H1 (cell line): ENCODE data around the gene SERINC5. TPM values are rescaled to one million over a fixed set of nuclear protein-coding genes. Genes with fewer than 3 reads are reported as not detected.

Source experiments
- CTCF ChIA-PET: fragments of 300-600 bp; sonication (Branson Sonifier 250); formaldehyde crosslinking; loops from one replicate; lab custom pipeline; 2021; ENCODE audit not compliant: partially characterized antibody; lab: Charles Lee
- POLR2A ChIA-PET: fragments of 300-600 bp; sonication (Branson Sonifier 250); formaldehyde crosslinking; loops from one replicate; lab custom pipeline; 2021; ENCODE audit warnings: inconsistent platforms; ENCODE audit not compliant: partially characterized antibody; lab: Charles Lee
- DNase-seq, 2 experiments: peaks; one replicate each; pipeline versions ENCODE4 v3.0.0 to v3.0.0-alpha.2; 2010 to 2022; ENCODE audit warnings: low spot score in 2 of 2, low read depth in 1 of 2, mixed read lengths in 1 of 2
- FAIRE-seq: peaks from 2 replicates; lab custom pipeline; 2011; peaks lifted over from hg19 to GRCh38; lab: Jason Lieb, UNC
- H2AFZ ChIP-seq: 2 replicates; pipeline ENCODE4 v1.8.1; 2012; ENCODE audit warnings: low read length, inconsistent platforms
- H2AK5ac ChIP-seq: 2 replicates; pipeline ENCODE4 v1.6.1; 2013; ENCODE audit warnings: low read depth, low read length
- H2BK120ac ChIP-seq: replicated peaks from 2 replicates; pipeline ENCODE3; 2013; ENCODE audit warnings: low read depth, low read length, inconsistent platforms
- H2BK12ac ChIP-seq: 2 replicates; pipeline ENCODE4 v1.6.1; 2013; ENCODE audit warnings: low read depth, low read length
- H2BK15ac ChIP-seq: 2 replicates; pipeline ENCODE4 v1.6.1; 2013; ENCODE audit warnings: low read length
- H2BK20ac ChIP-seq: 2 replicates; pipeline ENCODE4 v1.6.1; 2013; ENCODE audit warnings: low read length
- H2BK5ac ChIP-seq: 2 replicates; pipeline ENCODE4 v1.6.1; 2013; ENCODE audit warnings: low read depth, low read length
- H3K14ac ChIP-seq: 2 replicates; pipeline ENCODE4 v1.6.1; 2013; ENCODE audit warnings: inconsistent platforms; ENCODE audit not compliant: insufficient read length
- H3K18ac ChIP-seq: 2 replicates; pipeline ENCODE4 v1.6.1; 2013; ENCODE audit warnings: low read length; ENCODE audit errors: extremely low read depth
- H3K23ac ChIP-seq: 2 replicates; pipeline ENCODE4 v1.6.1; 2013; ENCODE audit warnings: inconsistent platforms; ENCODE audit not compliant: insufficient read length
- H3K23me2 ChIP-seq: 2 replicates; pipeline ENCODE4 v1.6.1; 2013; ENCODE audit warnings: low read depth, low read length
- H3K27ac ChIP-seq: 2 replicates; pipeline ENCODE4 v1.6.1; 2011; ENCODE audit warnings: low read depth, low read length, inconsistent platforms
- H3K27me3 ChIP-seq, 4 experiments: replicated peaks in 1 of 4; 1 replicate in 1 of 4; 2 replicates in 3 of 4; pipeline versions ENCODE4 v1.6.1 to v1.8.1; 2011 to 2013; ENCODE audit warnings: low read length in 3 of 4, mild to moderate bottlenecking in 3 of 4, inconsistent platforms in 2 of 4, mixed read lengths in 2 of 4, moderate library complexity in 1 of 4; ENCODE audit not compliant: control insufficient read depth in 3 of 4, insufficient read depth in 3 of 4; ENCODE audit errors: extremely low read depth in 1 of 4
- H3K36me3 ChIP-seq, 4 experiments: 2 replicates each; pipeline versions ENCODE4 v1.6.1 to v1.8.1; 2011 to 2013; ENCODE audit warnings: mild to moderate bottlenecking in 4 of 4, low read length in 3 of 4, moderate library complexity in 2 of 4, control low read depth in 1 of 4, inconsistent platforms in 1 of 4; ENCODE audit not compliant: insufficient read depth in 4 of 4, control insufficient read depth in 2 of 4
- H3K4ac ChIP-seq: replicated peaks from 2 replicates; pipeline ENCODE3; 2013; ENCODE audit warnings: low read length, low read depth, mixed read lengths, inconsistent platforms; ENCODE audit not compliant: insufficient read length
- H3K4me1 ChIP-seq, 4 experiments: replicated peaks in 1 of 4; 1 replicate in 1 of 4; 2 replicates in 3 of 4; pipeline versions ENCODE4 v1.6.1 to v1.8.1; 2011 to 2013; ENCODE audit warnings: low read length in 3 of 4, inconsistent platforms in 2 of 4, mixed read lengths in 1 of 4; ENCODE audit not compliant: insufficient read depth in 4 of 4, control insufficient read depth in 3 of 4
- H3K4me2 ChIP-seq, 2 experiments: 2 replicates each; pipeline versions ENCODE4 v1.6.1 to v1.8.1; 2011 to 2013; ENCODE audit warnings: low read depth in 2 of 2, low read length in 2 of 2, control low read depth in 1 of 2, inconsistent platforms in 1 of 2, mild to moderate bottlenecking in 1 of 2; ENCODE audit not compliant: insufficient read depth in 1 of 2
- H3K4me3 ChIP-seq, 4 experiments: fragments of 200-600, 300-600 bp in 1 of 4; sonication (generic), shearing (Covaris generic), sonication (Bioruptor Twin) in 1 of 4; 2 replicates each; pipeline versions ENCODE4 v1.5.1 to v1.8.1; 2011 to 2016; ENCODE audit warnings: low read length in 4 of 4, low read depth in 3 of 4, control low read depth in 2 of 4, inconsistent platforms in 2 of 4, mild to moderate bottlenecking in 2 of 4, mixed read lengths in 1 of 4, moderate library complexity in 1 of 4; ENCODE audit not compliant: insufficient read depth in 2 of 4; ENCODE audit errors: extremely low read depth in 1 of 4
- H3K56ac ChIP-seq: replicated peaks from 2 replicates; pipeline ENCODE3; 2013; ENCODE audit warnings: low read depth, mild to moderate bottlenecking, mixed read lengths, low read length, inconsistent platforms; ENCODE audit not compliant: insufficient read length
- H3K79me1 ChIP-seq: 2 replicates; pipeline ENCODE4 v1.6.1; 2013; ENCODE audit warnings: low read depth, low read length, control low read depth
- H3K79me2 ChIP-seq, 2 experiments: 2 replicates each; pipeline versions ENCODE4 v1.6.1 to v1.8.1; 2012 to 2013; ENCODE audit warnings: low read length in 2 of 2, mild to moderate bottlenecking in 2 of 2, inconsistent platforms in 1 of 2; ENCODE audit not compliant: insufficient read depth in 2 of 2, control insufficient read depth in 1 of 2
- H3K9ac ChIP-seq, 4 experiments: replicated peaks in 1 of 4; 1 replicate in 1 of 4; 2 replicates in 3 of 4; pipeline versions ENCODE4 v1.6.1 to v1.8.1; 2011 to 2013; ENCODE audit warnings: low read depth in 3 of 4, low read length in 3 of 4, control low read depth in 2 of 4, mild to moderate bottlenecking in 2 of 4, moderate library complexity in 2 of 4, inconsistent platforms in 1 of 4; ENCODE audit errors: extremely low read depth in 1 of 4
- H3K9me3 ChIP-seq, 2 experiments: 2 replicates each; pipeline versions ENCODE4 v1.6.1 to v1.8.1; 2012 to 2013; ENCODE audit warnings: mild to moderate bottlenecking in 2 of 2, moderate library complexity in 2 of 2, control low read depth in 1 of 2, inconsistent platforms in 1 of 2, low read depth in 1 of 2, low read length in 1 of 2, mixed read lengths in 1 of 2; ENCODE audit not compliant: insufficient read depth in 2 of 2
- H4K20me1 ChIP-seq, 2 experiments: replicated peaks in 1 of 2; 2 replicates each; pipeline versions ENCODE3 to v1.8.1; 2011 to 2013; ENCODE audit warnings: inconsistent platforms in 2 of 2, low read length in 2 of 2, mild to moderate bottlenecking in 1 of 2; ENCODE audit not compliant: insufficient read depth in 2 of 2, control insufficient read depth in 1 of 2
- H4K5ac ChIP-seq: 2 replicates; pipeline ENCODE4 v1.6.1; 2013; ENCODE audit warnings: low read length, low read depth, mixed read lengths, inconsistent platforms; ENCODE audit not compliant: insufficient read length
- H4K8ac ChIP-seq: 2 replicates; pipeline ENCODE4 v1.8.0; 2013; ENCODE audit warnings: mild to moderate bottlenecking, moderate library complexity, low read length, inconsistent platforms; ENCODE audit not compliant: insufficient read depth; ENCODE audit errors: extremely low read depth
- H4K91ac ChIP-seq: replicated peaks from 2 replicates; pipeline ENCODE3; 2013; ENCODE audit warnings: low read length, mixed read lengths, inconsistent platforms; ENCODE audit not compliant: insufficient read length
- HDAC2 ChIP-seq, 2 experiments: fragments of 300-600 bp in 1 of 2; sonication (generic) in 1 of 2; IDR thresholded peaks; 2 replicates each; pipeline ENCODE4 v1.6.1; 2011 to 2012; ENCODE audit warnings: low read depth in 2 of 2, low read length in 2 of 2, mild to moderate bottlenecking in 2 of 2, moderate library complexity in 2 of 2, borderline replicate concordance in 1 of 2, inconsistent platforms in 1 of 2
- JUND ChIP-seq: IDR thresholded peaks from 2 replicates; pipeline ENCODE4 v1.6.1; 2011; ENCODE audit warnings: mild to moderate bottlenecking, improper control_type of control experiment, low read length
- WGBS, 2 experiments: shearing (Covaris generic) in 1 of 2; methylation state at CpG; one replicate each; pipeline versions ENCODE4 v1.1.6 to v1.1.7; 2013 to 2015; ENCODE audit warnings: low lambda C conversion rate in 2 of 2, mixed read lengths in 2 of 2, inconsistent platforms in 1 of 2, low coverage in 1 of 2, missing lambda C conversion rate in 1 of 2; ENCODE audit not compliant: insufficient replicate concordance in 2 of 2, insufficient coverage in 1 of 2, insufficient read length in 1 of 2; ENCODE audit errors: extremely low coverage in 1 of 2, missing lambda C conversion rate in 1 of 2; 5-methylcytosine and 5-hydroxymethylcytosine counted together
- polyA plus RNA-seq, 7 experiments: library from polyadenylated mRNA; depleted of rRNA in 3 of 7; stranded (reverse) in 5 of 7; unstranded in 2 of 7; fragments of >200 nt in 5 of 7; fragments of 200-250 nt in 2 of 7; gene quantifications; 1 replicate in 5 of 7; 2 replicates in 1 of 7; 4 replicates in 1 of 7; pipeline versions ENCODE4 v1.2.1 to v1.2.3, GENCODE V29; 2011 to 2013; ENCODE audit warnings: missing spikeins in 2 of 7, mixed read lengths in 2 of 7
- total RNA-seq: library from RNA; stranded (reverse); fragmentation: NEBNext Ultra II Directional; extraction: Animal tissue kit (Norgen Biotek cat#: 25700); gene quantifications from 2 replicates; pipeline ENCODE4 v1.2.1, GENCODE V29; 2021

Gene SERINC5
- total and polyA plus RNA-seq, 2 of the 8 experiments (the other 6 are each of a cell fraction or from before 2014, with no cell fraction given), result 32.2 to 149 TPM

DNA sequence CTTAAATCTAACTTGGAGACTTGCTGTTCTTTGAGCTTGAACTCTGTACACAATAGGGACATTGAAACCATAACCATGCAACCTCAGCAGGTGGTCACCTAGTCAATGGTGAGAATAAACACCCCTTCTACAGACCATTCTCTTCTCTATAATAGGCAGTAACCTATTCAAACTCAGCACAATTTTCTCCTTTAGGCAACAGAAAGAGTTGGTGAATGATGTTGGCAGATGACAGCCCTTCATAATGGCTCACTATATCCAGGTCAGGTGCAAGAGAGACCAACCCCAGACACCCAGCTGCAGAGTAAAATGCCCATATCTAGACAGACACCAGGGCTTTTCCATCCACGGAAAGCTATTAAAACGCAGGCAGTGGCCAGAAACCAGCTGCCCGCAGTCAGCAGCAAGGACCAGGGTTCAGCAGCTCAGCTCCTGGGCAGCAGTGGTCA lies 106.7 kb downstream of the SERINC5 start:
- H2BK5ac ChIP-seq, result no peak overlapping the region
- H3K4me2 ChIP-seq, result 0 out of 4 replicates have a peak overlapping the region, but pooled peaks of 1 of the 2 experiments have one; percentile 6
- no peak overlapping the region for H2BK12ac ChIP-seq
- ChIA-PET CTCF (interaction anchor here (1.0 to 2.9 kb wide), 3 partner anchors 10 to 66 kb away, joined by 3 to 8 read pairs (median 7); no protein-coding TSS in a partner anchor), POLR2A (interaction anchor here (1.3 to 1.7 kb wide), 4 partner anchors 13 to 54 kb away, joined by 3 to 7 read pairs (median 4); no protein-coding TSS in a partner anchor)
- DNase-seq (no peak), FAIRE-seq (no peak)
- no peaks in the 10 kb centered on the region for H3K79me2 ChIP-seq
- H3K27me3 ChIP-seq, result no peaks in the 10 kb centered on the region
- no peak overlapping the region for H3K27ac ChIP-seq
- no peaks in the 10 kb centered on the region for H4K20me1 ChIP-seq
- no peak overlapping the region for H3K4me3 ChIP-seq
- H3K79me1 ChIP-seq, result 0 out of 2 replicates have a peak, but pooled peaks cover 3% of the 10 kb centered on the region
- no peak overlapping the region for H4K91ac ChIP-seq
- no peaks in the 10 kb centered on the region for H3K9me3 ChIP-seq
- no peak overlapping the region for H2BK20ac ChIP-seq
- no peak overlapping the region for H3K14ac ChIP-seq
- no peak overlapping the region for H2AK5ac ChIP-seq
- no peaks in the 10 kb centered on the region for H3K23me2 ChIP-seq
- no peak overlapping the region for H2BK15ac ChIP-seq
- WGBS, 2 experiments, result 95% methylated on average over 3 of the region's 3 CpGs; no CpG with 5 or more reads in 1 of the 2 experiments
- no peak overlapping the region for H4K8ac ChIP-seq
- TF ChIP-seq JUND (no peak), HDAC2 (IDR thresholded peaks at IDR 0.05; ENCODE audit: borderline replicate concordance in 1 of 2, low read depth in 2 of 2, low read length in 2 of 2) (no peak)
- TF ChIP-seq, all 59 proteins: peak for 0
- Histone ChIP-seq H3K4ac (no peak overlapping the region), H2AFZ (no peak overlapping the region), H3K9ac (no peak overlapping the region), H4K5ac (no peak overlapping the region), H3K23ac (no peak overlapping the region), H3K18ac (no peak overlapping the region; the same call in 1 of the 2 replicates), H2BK120ac (no peak overlapping the region), H3K36me3 (peaks cover 2 to 68% (median 24%) of the 10 kb centered on the region in 4 experiments), H3K56ac (no peak overlapping the region), H3K4me1 (peaks cover 0 to 17% (median 8%) of the 10 kb centered on the region in 4 experiments; a peak in 3 of 7 replicates)
